IPS-20b (cell line): ENCODE results near the gene FHIT.

Experiments used
- H3K27ac ChIP-seq: one replicate; pipeline ENCODE4 v1.5.1; 2013; ENCODE audit warnings: low read length
- H3K27me3 ChIP-seq: 2 replicates; pipeline ENCODE4 v1.6.1; 2013; ENCODE audit warnings: mild to moderate bottlenecking, low read length, inconsistent platforms; ENCODE audit not compliant: insufficient read depth
- H3K36me3 ChIP-seq: 2 replicates; pipeline ENCODE4 v1.6.1; 2013; ENCODE audit warnings: low read depth, mild to moderate bottlenecking, inconsistent platforms, low read length, moderate library complexity; ENCODE audit not compliant: insufficient read depth
- H3K4me1 ChIP-seq: 2 replicates; pipeline ENCODE4 v1.6.1; 2013; ENCODE audit warnings: mild to moderate bottlenecking, control low read depth, inconsistent platforms, low read length, moderate library complexity; ENCODE audit not compliant: insufficient read depth
- H3K4me3 ChIP-seq: 2 replicates; pipeline ENCODE4 v1.5.1; 2013; ENCODE audit warnings: mild to moderate bottlenecking, low read length, inconsistent platforms
- H3K9ac ChIP-seq: 2 replicates; pipeline ENCODE4 v1.6.1; 2013; ENCODE audit warnings: low read depth, mild to moderate bottlenecking, inconsistent platforms, low read length, moderate library complexity
- H3K9me3 ChIP-seq: 2 replicates; pipeline ENCODE4 v1.6.1; 2013; ENCODE audit warnings: mild to moderate bottlenecking, low read depth, low read length, inconsistent platforms; ENCODE audit not compliant: insufficient read depth

Gene FHIT

DNA sequence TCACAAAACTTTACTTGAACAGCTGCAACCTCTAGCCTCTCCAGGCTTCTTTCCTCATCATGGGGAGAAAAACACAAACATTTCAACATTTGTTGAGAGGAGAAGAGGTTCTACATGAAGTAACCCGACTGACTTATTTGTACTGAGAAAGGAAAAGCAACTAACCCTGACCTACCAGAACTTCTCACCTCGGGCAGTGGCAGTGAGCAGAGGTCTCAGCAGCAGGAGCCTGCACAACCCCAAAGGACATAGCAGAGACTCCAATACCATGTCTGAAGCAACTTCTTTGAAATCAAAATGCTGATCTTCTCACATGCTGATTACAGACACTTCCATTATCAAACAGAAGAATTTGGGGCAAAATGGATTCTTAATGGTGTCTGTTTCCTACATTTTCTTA, 1115.8 kb downstream of the FHIT start:
- Histone ChIP-seq H3K27ac (no peak overlapping the region), H3K4me3 (no peak overlapping the region)

DNA sequence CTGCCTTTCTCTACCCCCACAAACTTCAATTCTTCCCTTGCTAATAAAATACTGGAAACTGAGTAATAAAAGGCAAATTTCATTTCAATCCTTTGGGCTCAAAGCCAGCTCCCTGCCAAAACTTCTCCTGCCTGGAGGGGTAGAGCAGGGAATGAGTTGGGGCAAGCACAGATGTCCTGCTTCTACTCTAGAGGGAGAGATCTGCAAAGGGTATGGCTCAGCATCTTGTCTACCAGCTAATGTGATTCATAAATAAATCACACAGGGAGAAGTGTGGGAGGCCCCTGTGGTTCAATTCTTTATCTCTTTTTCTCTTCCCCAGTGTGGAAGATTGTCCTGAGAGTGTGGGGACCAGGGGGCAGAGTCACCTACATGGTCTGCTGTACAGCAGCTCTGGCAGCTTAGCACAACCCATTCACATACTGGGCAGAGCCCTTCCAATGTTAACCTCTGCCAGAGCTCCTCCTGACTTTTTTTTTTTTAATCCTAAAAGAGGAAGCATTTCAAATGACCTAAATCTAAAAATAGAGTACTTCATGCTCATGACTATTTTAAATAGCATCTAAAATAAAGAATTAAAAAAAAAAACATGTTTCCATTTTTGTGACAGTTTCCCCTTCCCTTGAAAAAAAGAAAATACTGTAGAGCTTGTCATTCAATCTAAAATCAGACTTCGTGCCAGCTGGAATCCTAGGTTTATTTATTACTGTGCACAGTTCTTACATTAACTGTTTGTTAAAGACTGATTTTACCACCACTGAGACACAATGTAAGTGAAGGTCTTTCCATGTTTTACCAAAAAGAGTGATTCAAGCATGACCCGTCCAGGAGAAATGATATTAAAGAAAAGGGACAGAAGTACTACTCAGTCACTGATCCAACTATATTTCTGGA, 1117.7 kb downstream of the FHIT start:
- H3K36me3 ChIP-seq = no peaks in the 10 kb centered on the region
- H3K27ac ChIP-seq = no peak overlapping the region
- no peaks in the 10 kb centered on the region for H3K9me3 ChIP-seq
- no peak overlapping the region for H3K4me3 ChIP-seq
- no peak overlapping the region for H3K9ac ChIP-seq
- no peaks in the 10 kb centered on the region; the same call in 1 of the 2 replicates for H3K4me1 ChIP-seq
- H3K27me3 ChIP-seq = no peaks in the 10 kb centered on the region

More for the DNA sequence above, 1115.8 kb downstream of the FHIT start:
- Histone ChIP-seq H3K9ac (no peak overlapping the region), H3K36me3 (no peaks in the 10 kb centered on the region), H3K4me1 (no peaks in the 10 kb centered on the region; the same call in 1 of the 2 replicates), H3K9me3 (no peaks in the 10 kb centered on the region), H3K27me3 (no peaks in the 10 kb centered on the region)

DNA sequence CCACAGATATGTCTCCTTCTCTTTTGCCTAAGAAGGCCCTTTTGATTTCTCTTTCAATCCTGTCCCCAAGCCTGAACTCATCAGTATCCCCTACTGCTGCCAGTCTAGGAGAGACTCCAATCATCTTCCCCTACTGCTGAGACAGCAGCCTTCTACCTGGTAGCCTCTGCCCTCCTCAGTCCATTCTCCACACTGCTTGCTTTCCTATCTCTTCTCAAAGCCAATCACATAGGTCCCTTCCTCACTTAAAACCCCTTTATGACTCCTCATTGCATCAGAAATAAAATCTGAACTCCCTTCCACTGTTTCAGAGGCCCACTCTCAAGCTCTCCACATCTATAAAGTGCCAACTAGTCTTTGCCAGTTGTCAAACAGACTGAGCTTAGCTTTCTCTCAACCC, 1119.6 kb downstream of the FHIT start:
- no peaks in the 10 kb centered on the region for H3K36me3 ChIP-seq
- no peak overlapping the region for H3K4me3 ChIP-seq

DNA sequence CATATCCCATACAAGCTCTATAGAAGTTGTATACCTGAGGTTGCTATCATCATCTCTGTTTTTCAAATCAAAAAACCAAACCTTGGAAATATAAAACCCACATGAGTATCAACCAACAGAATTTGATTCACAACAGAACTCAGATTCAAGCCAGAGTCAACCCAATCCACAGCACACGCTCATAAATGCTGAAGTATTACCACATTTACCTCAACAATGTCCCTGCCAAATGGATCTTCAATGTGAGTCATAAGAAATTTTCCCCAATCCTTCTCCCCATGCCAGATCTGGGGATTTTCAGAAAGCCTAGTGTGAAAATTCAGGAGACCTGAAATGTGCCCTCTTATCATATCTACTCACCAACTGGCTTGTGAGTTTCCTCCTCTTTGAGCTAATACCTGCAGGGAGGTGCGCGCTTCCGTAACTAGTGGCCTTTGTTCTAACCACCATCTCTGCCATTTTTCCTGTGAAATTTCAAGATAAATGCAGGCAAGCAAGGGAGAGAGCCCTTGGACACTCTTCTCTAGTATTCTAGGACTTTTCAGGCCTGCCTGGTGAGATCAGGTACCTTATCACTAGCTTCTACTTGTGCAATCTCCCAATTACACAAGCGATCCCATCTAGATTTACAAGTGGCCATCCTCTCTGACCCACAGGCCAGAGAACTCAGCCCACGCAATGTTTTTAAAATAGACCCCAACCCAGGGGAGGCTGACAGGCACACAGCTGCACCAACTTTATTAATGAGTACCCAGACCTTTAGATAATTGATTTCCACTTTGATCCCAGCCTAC, 1124.5 kb downstream of the FHIT start:
- no peaks in the 10 kb centered on the region for H3K27me3 ChIP-seq
- H3K36me3 ChIP-seq = no peaks in the 10 kb centered on the region
- no peak overlapping the region for H3K9ac ChIP-seq
- H3K27ac ChIP-seq = no peak overlapping the region
- no peaks in the 10 kb centered on the region for H3K9me3 ChIP-seq
- H3K4me1 ChIP-seq = no peaks in the 10 kb centered on the region
- no peak overlapping the region for H3K4me3 ChIP-seq

More for the DNA sequence above, 1119.6 kb downstream of the FHIT start:
- H3K27me3 ChIP-seq = no peaks in the 10 kb centered on the region
- no peaks in the 10 kb centered on the region for H3K9me3 ChIP-seq
- no peak overlapping the region for H3K27ac ChIP-seq
- no peaks in the 10 kb centered on the region for H3K4me1 ChIP-seq
- H3K9ac ChIP-seq = no peak overlapping the region

DNA sequence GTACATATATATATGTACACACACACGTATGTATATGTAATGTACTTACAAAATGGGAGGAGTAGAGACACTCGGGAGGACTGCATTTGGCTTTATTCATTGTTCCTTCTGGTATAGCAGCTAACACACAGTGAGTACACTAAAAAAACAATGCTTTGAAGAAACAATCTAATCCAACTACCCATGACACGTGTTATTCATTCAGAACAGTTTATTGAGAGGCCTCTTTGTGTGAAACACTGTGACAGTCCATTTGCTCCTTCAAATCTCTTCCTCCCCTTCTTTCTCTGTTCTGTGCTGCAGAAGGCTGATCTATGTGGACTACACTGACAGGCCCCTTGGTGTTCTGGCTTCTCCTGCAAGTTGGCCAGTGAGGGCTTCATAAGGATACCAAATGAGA, 1125.6 kb downstream of the FHIT start:
- Histone ChIP-seq H3K36me3 (no peaks in the 10 kb centered on the region), H3K27ac (no peak overlapping the region), H3K9ac (no peak overlapping the region), H3K4me3 (no peak overlapping the region), H3K4me1 (no peaks in the 10 kb centered on the region), H3K9me3 (no peaks in the 10 kb centered on the region), H3K27me3 (no peaks in the 10 kb centered on the region)

DNA sequence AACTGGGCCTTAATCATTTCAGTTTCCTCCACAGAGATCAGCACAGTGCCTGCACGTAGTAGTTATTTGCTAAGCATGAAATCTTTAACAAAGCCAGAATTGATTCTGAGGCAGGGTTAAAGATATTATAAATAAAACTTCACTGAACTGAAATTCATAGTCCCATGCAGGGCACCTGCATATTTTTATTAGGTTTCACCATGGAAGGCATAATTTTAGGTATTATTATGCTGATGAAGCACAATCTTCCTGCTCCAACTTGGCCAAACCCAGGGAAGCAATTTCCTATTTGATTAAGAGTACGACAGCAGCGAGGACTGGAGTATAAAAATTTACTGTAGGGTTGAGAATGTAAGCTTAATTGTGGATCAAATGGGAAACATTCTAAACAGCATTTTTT, 1131.0 kb downstream of the FHIT start:
- H3K4me3 ChIP-seq = no peak overlapping the region
- H3K4me1 ChIP-seq = peaks cover 7% of the 10 kb centered on the region; the same call in 1 of the 2 replicates
- no peaks in the 10 kb centered on the region for H3K27me3 ChIP-seq
- no peak overlapping the region for H3K9ac ChIP-seq
- H3K36me3 ChIP-seq = no peaks in the 10 kb centered on the region
- no peaks in the 10 kb centered on the region for H3K9me3 ChIP-seq
- H3K27ac ChIP-seq = no peak overlapping the region

DNA sequence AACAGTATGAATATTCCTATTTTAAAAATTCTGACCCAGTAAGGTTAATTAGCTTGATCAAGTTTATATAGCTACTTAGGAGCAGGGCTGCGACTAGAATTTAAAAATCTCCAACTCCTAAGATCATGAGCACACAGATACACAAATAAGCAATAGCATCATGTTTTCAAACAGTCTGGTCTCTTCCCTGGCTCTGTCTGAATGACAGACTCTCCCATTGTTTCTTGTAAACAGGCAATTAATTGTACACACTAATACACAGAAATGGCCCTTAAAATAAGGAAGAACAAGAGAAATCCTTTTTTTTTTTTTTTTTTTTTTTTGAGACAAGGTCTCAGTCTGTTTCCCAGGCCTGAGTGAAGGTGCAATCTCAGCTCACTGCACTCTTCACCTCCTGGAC, 1137.1 kb downstream of the FHIT start:
- no peaks in the 10 kb centered on the region for H3K9me3 ChIP-seq
- H3K9ac ChIP-seq = no peak overlapping the region
- H3K4me3 ChIP-seq = no peak overlapping the region
- no peaks in the 10 kb centered on the region for H3K36me3 ChIP-seq
- no peak overlapping the region for H3K27ac ChIP-seq
- H3K4me1 ChIP-seq = no peaks in the 10 kb centered on the region
- H3K27me3 ChIP-seq = no peaks in the 10 kb centered on the region

DNA sequence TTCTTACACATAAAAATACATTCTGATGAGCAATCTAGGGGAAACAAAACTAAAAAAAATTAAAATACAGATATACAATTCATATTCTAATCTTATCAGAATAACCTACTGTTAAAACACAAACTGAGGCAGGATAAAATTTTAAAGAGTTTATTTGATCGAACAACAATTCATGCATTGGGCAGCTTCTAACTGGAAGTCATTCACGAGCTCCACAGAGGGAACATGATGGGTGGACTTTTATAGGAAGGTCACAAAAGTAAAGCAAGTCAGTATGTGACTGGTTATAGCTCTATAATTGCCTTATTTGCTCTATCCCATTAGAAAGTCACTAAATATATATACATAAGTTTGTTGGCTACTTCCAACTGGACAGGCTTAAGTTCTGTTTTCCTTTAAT, 1144.0 kb downstream of the FHIT start:
- Histone ChIP-seq H3K4me1 (no peaks in the 10 kb centered on the region), H3K4me3 (no peak overlapping the region), H3K9ac (no peak overlapping the region), H3K9me3 (no peaks in the 10 kb centered on the region), H3K27me3 (no peaks in the 10 kb centered on the region), H3K27ac (no peak overlapping the region), H3K36me3 (no peaks in the 10 kb centered on the region)

DNA sequence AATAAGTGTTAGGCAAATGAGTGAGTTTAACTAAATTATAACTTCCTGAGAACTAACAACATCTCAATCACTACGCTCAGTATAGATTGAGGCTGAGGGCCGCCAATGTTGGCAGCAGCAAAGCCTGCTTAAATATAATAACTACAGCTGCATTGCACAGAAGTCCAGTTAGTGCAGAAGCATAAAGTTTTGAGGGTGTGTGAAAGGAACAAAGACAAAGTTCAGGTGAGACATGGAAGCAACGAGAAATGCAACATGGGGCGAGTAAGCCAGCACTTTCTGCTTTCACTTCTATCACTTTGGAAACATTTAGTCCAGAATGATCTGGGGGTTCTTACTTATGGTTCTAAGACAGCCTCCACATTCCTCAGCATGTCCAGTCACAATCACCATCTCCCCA, 1149.1 kb downstream of the FHIT start:
- no peaks in the 10 kb centered on the region for H3K9me3 ChIP-seq
- no peaks in the 10 kb centered on the region for H3K27me3 ChIP-seq
- no peaks in the 10 kb centered on the region for H3K4me1 ChIP-seq
- no peak overlapping the region for H3K27ac ChIP-seq
- H3K9ac ChIP-seq = no peak overlapping the region
- H3K4me3 ChIP-seq = no peak overlapping the region
- no peaks in the 10 kb centered on the region for H3K36me3 ChIP-seq

DNA sequence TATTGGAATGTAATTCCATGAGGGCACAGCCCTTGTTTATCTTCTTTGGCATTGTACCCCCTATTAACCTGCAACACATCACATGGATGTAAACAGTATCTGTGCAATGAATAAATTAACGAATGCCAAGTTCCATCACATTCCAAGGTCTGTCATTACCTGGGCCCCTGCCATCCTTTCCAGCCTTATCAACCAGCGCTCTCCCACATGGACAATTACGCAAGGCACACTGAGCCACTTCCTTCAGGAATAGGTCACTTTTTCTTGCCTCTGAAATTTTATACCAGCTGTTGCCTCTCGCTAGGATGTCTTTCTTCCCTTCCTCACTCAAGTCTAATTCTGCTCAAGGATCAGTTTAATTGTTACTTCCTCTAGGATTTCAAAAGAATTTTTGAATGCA, 1149.6 kb downstream of the FHIT start:
- Histone ChIP-seq H3K9me3 (no peaks in the 10 kb centered on the region), H3K27ac (no peak overlapping the region), H3K4me1 (no peaks in the 10 kb centered on the region), H3K36me3 (no peaks in the 10 kb centered on the region), H3K4me3 (no peak overlapping the region), H3K9ac (no peak overlapping the region), H3K27me3 (no peaks in the 10 kb centered on the region)

DNA sequence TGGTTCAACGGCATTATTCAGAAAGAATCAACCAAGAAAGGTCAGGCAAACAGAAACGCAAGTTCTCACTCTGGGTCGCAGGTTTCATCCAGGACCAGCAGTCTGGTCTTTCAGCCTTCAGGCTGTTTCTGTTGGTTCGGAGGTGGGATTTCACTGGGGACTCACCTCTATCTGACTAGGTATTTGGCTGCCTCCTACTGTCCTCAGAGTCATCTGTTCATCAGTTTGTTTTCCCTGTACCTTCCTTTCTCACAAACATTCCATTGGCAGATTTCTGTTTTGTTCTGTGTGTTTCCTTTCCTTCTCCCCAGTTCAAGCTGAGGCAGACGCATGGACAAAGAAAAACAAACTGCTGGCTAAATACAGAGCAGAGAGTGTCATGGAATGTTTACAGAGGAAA, 1154.8 kb downstream of the FHIT start:
- Histone ChIP-seq H3K4me1 (no peaks in the 10 kb centered on the region), H3K9me3 (no peaks in the 10 kb centered on the region), H3K36me3 (no peaks in the 10 kb centered on the region), H3K9ac (no peak overlapping the region), H3K27ac (no peak overlapping the region), H3K4me3 (no peak overlapping the region), H3K27me3 (no peaks in the 10 kb centered on the region)

DNA sequence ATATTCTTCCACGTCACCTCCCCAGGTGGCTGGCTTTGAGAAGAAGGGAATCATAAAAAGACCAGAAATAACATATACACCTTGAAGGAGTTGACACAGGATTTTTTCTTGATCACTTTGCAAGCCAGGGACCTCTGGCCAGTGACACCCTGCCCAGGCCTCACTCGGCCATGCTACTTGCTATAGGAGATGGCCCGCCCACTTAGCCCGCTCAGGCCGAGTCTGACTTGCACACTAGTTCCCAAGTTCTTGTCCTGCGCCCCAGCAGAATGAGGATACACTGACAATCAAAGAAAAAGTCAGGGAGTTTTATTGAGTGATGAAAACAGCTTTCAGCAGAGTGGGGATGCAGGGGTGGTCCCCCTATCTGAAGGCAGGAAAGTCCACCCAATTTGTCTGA, 1155.3 kb downstream of the FHIT start:
- Histone ChIP-seq H3K4me1 (no peaks in the 10 kb centered on the region), H3K27me3 (no peaks in the 10 kb centered on the region), H3K9me3 (no peaks in the 10 kb centered on the region), H3K9ac (no peak overlapping the region), H3K4me3 (no peak overlapping the region), H3K36me3 (no peaks in the 10 kb centered on the region), H3K27ac (no peak overlapping the region)
